CD4-positive, alpha-beta T cell treated with Interleukin-21 for 1 hour (primary cell): ENCODE results near the gene WNT9A.

Source experiments
- DNase-seq: peaks from one replicate; pipeline ENCODE4 v3.0.0-alpha.2; 2020

WNT9A gene

GRCh38 chr1:227907439-227908015, 40.2 kb downstream of the WNT9A start:
- DNase-seq: no peak

GRCh38 chr1:227906550-227907071, 41.1 kb downstream of the WNT9A start:
- no peak for DNase-seq

- DNase-seq: no peak
Measured at GRCh38 chr1:227905573-227906487, 41.9 kb downstream of the WNT9A start.

- DNase-seq: no peak
Measured at GRCh38 chr1:227904541-227905335, 43.0 kb downstream of the WNT9A start.

GRCh38 chr1:227903614-227904501, 43.9 kb downstream of the WNT9A start:
- DNase-seq: no peak

GRCh38 chr1:227903061-227903521, 44.6 kb downstream of the WNT9A start:
- no peak for DNase-seq

- no peak for DNase-seq
Measured at GRCh38 chr1:227902641-227902990, 45.1 kb downstream of the WNT9A start.

GRCh38 chr1:227901906-227902640, 45.7 kb downstream of the WNT9A start:
- DNase-seq: peak; percentile 32

- DNase-seq: no peak
Measured at GRCh38 chr1:227901239-227901905, 46.4 kb downstream of the WNT9A start.

GRCh38 chr1:227900571-227901051, 47.1 kb downstream of the WNT9A start:
- DNase-seq: no peak

GRCh38 chr1:227899820-227900449, 47.8 kb downstream of the WNT9A start:
- no peak for DNase-seq

GRCh38 chr1:227899141-227899819, 48.5 kb downstream of the WNT9A start:
- no peak for DNase-seq

GRCh38 chr1:227898502-227899140, 49.1 kb downstream of the WNT9A start:
- no peak for DNase-seq

GRCh38 chr1:227897704-227898438, 49.9 kb downstream of the WNT9A start:
- no peak for DNase-seq

GRCh38 chr1:227896710-227897655, 50.7 kb downstream of the WNT9A start:
- no peak for DNase-seq

GRCh38 chr1:227895828-227896685, 51.7 kb downstream of the WNT9A start:
- DNase-seq: no peak
